ENCODE results near the gene LPP. TPM values are rescaled to one million over a fixed set of nuclear protein-coding genes. Genes with fewer than 3 reads are reported as not detected.

LPP gene
- total RNA-seq, 1 experiment from 2014 or later: 120 TPM

DNA sequence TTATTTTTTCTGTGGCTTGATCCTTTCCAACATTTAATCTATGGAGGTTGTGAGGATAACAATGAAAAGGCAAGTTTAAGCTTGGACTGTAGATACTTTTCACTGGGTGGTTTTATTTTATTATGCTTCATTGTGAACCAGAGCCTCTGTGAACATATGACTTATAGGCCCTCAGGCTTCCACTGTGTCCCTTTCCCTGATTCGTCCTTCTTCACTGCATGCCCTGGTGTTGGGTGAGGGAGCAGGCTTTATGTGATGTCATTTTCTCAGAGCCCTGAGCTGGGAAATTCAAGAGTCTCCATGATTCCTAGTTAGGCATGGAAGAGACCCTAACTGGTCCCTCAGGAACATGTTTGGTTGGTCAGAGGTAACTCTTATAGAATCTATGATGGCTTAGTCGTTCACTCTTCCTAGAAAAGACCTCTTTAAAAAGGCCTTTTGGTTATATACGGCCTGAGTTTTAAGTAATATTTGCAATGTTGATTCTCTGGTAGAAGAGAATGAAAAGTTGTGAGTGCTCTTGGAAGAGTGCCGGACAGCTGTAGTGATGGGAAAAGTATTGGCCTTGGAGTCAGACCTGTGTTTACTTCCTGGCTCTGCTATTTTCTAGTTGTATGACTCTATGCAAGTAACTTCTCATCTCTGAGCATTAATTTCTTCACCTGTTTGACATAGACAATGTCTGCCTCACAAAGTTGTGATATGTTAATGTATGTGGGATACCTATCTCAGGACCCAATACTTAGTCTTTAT, 168.4 kb downstream of the LPP start:
- Mint-ChIP-seq H3K4me3 (ENCODE audit: unreplicated experiment) (no peak overlapping the region), H3K27me3 (ENCODE audit: insufficient read depth, unreplicated experiment) (no peaks in the 10 kb centered on the region), H3K4me1 (ENCODE audit: low read depth, unreplicated experiment) (peaks cover 6% of the 10 kb centered on the region), H3K27ac (ENCODE audit: unreplicated experiment) (no peak overlapping the region), H3K9me3 (ENCODE audit: unreplicated experiment) (no peaks in the 10 kb centered on the region), H3K36me3 (ENCODE audit: insufficient read depth, unreplicated experiment) (peaks cover 24% of the 10 kb centered on the region)
- ChIA-PET CTCF (no interaction called here), POLR2A (no interaction called here)
- intact Hi-C loops (cut with micrococcal nuclease; ENCODE audit: unreplicated experiment): no loop called here
- no peak overlapping the region for H3K4me3 ChIP-seq (ENCODE audit: low read depth, low read length)
- H3K9me3 ChIP-seq: no peaks in the 10 kb centered on the region
- no peaks in the 10 kb centered on the region for H3K27me3 ChIP-seq (replicated peaks; ENCODE audit: control insufficient read depth, insufficient read depth, low read length)
- TF ChIP-seq, protein P1, sequence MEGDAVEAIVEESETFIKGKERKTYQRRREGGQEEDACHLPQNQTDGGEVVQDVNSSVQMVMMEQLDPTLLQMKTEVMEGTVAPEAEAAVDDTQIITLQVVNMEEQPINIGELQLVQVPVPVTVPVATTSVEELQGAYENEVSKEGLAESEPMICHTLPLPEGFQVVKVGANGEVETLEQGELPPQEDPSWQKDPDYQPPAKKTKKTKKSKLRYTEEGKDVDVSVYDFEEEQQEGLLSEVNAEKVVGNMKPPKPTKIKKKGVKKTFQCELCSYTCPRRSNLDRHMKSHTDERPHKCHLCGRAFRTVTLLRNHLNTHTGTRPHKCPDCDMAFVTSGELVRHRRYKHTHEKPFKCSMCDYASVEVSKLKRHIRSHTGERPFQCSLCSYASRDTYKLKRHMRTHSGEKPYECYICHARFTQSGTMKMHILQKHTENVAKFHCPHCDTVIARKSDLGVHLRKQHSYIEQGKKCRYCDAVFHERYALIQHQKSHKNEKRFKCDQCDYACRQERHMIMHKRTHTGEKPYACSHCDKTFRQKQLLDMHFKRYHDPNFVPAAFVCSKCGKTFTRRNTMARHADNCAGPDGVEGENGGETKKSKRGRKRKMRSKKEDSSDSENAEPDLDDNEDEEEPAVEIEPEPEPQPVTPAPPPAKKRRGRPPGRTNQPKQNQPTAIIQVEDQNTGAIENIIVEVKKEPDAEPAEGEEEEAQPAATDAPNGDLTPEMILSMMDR (IDR thresholded peaks at IDR 0.05; ENCODE audit: insufficient read depth in 1 of 2, low read depth in 1 of 2, low read length in 1 of 2, severe bottlenecking in 1 of 2, unreplicated experiment in 1 of 2): no peak
- no TSS peak for BruUV-seq (replicated peaks)
- H3K36me3 ChIP-seq (ENCODE audit: control insufficient read depth, insufficient read depth, low read length): no peaks in the 10 kb centered on the region
- no peaks in the 10 kb centered on the region for H3K4me1 ChIP-seq
- DNase-seq: no peak

DNA sequence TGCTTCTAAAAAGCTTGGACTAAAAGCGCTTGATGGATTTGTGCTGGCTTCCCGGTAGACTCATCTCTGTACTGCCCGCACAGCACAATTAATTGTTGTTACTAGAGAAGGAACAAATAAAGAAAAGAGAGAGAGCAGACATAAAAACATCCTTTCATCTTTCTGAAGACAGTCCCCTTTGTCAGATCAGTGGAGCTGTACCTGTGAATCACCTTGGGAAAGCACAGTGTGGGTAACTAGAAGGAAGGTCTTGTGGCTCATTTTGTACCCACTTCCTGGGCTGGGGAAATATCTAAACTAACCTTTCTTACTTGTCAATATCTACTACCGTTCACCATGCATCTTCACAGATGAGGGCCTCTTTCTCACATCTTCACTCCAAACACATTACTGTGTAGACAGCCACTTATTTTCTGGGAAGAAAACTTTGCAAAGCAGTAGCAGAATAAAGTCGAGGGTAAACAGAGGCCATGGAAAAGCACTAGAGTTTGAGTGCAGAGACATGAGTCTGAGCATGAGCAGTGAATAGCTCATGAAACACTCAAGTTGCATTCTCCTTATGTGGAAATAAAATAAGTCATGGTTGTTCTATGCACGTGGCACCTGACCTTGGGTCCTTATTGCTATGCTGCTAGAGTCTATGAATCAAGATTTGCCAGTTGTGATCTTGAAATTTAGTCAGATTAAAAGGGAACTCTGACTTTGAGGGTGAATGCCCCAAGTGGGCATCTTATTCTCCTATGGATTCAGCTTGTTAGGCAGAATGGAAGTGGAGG, 169.3 kb downstream of the LPP start:
- Mint-ChIP-seq H3K4me1 (ENCODE audit: low read depth, unreplicated experiment) (peaks cover 6% of the 10 kb centered on the region), H3K4me3 (ENCODE audit: unreplicated experiment) (no peak overlapping the region), H3K9me3 (ENCODE audit: unreplicated experiment) (no peaks in the 10 kb centered on the region), H3K36me3 (ENCODE audit: insufficient read depth, unreplicated experiment) (peaks cover 19% of the 10 kb centered on the region), H3K27me3 (ENCODE audit: insufficient read depth, unreplicated experiment) (no peaks in the 10 kb centered on the region), H3K27ac (ENCODE audit: unreplicated experiment) (no peak overlapping the region)
- BruUV-seq (replicated peaks): no TSS peak
- TF ChIP-seq, protein P1 (IDR thresholded peaks at IDR 0.05; ENCODE audit: insufficient read depth in 1 of 2, low read depth in 1 of 2, low read length in 1 of 2, severe bottlenecking in 1 of 2, unreplicated experiment in 1 of 2): no peak
- Histone ChIP-seq H3K4me1 (no peaks in the 10 kb centered on the region), H3K36me3 (ENCODE audit: control insufficient read depth, insufficient read depth, low read length) (no peaks in the 10 kb centered on the region), H3K4me3 (ENCODE audit: low read depth, low read length) (no peak overlapping the region), H3K27me3 (replicated peaks; ENCODE audit: control insufficient read depth, insufficient read depth, low read length) (no peaks in the 10 kb centered on the region), H3K9me3 (no peaks in the 10 kb centered on the region)
- ChIA-PET POLR2A (no interaction called here), CTCF (no interaction called here)
- intact Hi-C loops (cut with micrococcal nuclease; ENCODE audit: unreplicated experiment): no loop called here
- no peak for DNase-seq

DNA sequence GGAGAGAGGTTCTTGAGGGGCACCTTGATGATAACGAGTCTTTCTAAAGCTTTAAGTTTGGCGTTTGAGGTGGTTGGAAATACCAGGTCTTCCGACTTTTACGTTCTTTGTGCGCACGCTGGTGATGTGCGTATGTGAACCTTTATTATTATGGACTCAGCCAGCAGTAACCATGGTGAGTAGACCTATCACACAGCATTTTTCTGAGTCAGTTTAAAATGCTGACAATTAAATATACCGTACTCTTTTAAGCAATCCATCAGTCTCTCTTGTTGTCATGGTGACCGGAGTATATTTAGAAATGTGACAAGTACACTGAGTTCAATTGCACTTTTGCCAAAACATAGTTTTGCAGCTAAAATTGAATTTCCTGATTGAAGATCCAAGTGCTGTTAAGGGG, 172.2 kb downstream of the LPP start:
- Histone ChIP-seq H3K27me3 (replicated peaks; ENCODE audit: control insufficient read depth, insufficient read depth, low read length) (no peaks in the 10 kb centered on the region), H3K4me3 (ENCODE audit: low read depth, low read length) (no peak overlapping the region), H3K36me3 (ENCODE audit: control insufficient read depth, insufficient read depth, low read length) (no peaks in the 10 kb centered on the region), H3K9me3 (no peaks in the 10 kb centered on the region), H3K4me1 (no peaks in the 10 kb centered on the region)
- peaks cover 12% of the 10 kb centered on the region for H3K4me1 Mint-ChIP-seq (ENCODE audit: low read depth, unreplicated experiment)
- TF ChIP-seq, protein P1 (IDR thresholded peaks at IDR 0.05; ENCODE audit: insufficient read depth in 1 of 2, low read depth in 1 of 2, low read length in 1 of 2, severe bottlenecking in 1 of 2, unreplicated experiment in 1 of 2): no peak
- ChIA-PET POLR2A (no interaction called here), CTCF (no interaction called here)
- H3K27ac Mint-ChIP-seq (ENCODE audit: unreplicated experiment): no peak overlapping the region
- BruUV-seq (replicated peaks): no TSS peak
- H3K27me3 Mint-ChIP-seq (ENCODE audit: insufficient read depth, unreplicated experiment): no peaks in the 10 kb centered on the region
- no peak overlapping the region for H3K4me3 Mint-ChIP-seq (ENCODE audit: unreplicated experiment)
- peaks cover 27% of the 10 kb centered on the region for H3K36me3 Mint-ChIP-seq (ENCODE audit: insufficient read depth, unreplicated experiment)
- intact Hi-C loops (cut with micrococcal nuclease; ENCODE audit: unreplicated experiment): no loop called here
- DNase-seq: no peak
- H3K9me3 Mint-ChIP-seq (ENCODE audit: unreplicated experiment): no peaks in the 10 kb centered on the region

Measured in Caco-2 (cell line).